ENCODE results near the gene MORN3.
"Not testable (repeated sequence)": the region's sequence is repeated elsewhere in the genome, so short reads cannot be mapped to it uniquely, and the experiment has no call there.

MORN3 gene, protein sequence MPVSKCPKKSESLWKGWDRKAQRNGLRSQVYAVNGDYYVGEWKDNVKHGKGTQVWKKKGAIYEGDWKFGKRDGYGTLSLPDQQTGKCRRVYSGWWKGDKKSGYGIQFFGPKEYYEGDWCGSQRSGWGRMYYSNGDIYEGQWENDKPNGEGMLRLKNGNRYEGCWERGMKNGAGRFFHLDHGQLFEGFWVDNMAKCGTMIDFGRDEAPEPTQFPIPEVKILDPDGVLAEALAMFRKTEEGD
- 17.4 to 18.2 reads per million in 2 donors for total RNA-seq

DNA sequence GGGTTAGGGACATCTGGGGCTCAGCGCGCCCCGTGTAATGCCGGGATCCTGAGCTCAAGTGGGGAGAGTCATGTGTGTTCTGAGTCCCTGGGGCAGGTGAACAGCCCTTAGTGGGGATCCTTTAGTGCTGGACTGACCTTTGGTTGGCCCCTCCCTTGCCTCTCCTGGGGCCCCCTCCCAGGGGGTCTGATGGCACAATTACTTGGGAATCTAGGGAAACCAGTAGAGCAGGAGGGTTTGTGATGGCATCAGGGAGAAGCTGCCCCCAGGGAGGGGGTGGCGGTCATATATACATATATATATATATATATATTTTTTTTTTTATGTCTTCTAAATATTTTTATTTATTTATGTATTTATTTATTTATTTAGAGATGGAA is at the start of gene MORN3:
TSS of gene MORN3 (minus strand) at position 134 of the 380 bp plus-strand sequence. CDS start 171 bp downstream, outside the sequence.
- DNase-seq, result no peak

DNA sequence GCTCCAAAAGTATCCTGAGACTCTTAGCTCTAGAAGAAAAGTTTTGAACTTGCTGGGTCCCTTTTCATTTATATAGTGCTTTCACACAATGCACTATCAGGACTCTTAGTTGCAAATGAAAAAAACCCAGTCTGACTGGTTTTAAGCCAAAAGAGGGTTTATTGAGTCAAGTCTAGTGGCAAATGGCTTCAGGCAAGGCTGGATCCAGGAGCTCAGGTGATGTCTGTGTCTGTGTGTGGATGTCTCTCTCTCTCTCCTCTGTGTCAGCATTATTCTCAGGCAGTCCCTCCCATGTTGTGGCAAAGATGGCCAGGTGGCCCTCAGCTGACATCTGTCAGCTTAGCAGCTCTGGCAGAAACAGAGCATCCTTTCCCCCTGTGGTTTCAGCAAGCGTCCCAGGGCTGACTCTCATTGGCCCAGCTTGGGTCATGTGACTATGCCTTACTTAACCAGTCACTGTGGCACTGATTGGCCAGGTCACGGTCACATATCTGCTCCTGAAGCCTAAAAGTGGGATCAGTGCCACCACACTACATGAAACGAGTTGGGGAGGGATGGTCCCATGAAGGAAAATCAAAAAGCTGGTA is 49.3 kb upstream of the MORN3 start:
- no peak for DNase-seq

DNA sequence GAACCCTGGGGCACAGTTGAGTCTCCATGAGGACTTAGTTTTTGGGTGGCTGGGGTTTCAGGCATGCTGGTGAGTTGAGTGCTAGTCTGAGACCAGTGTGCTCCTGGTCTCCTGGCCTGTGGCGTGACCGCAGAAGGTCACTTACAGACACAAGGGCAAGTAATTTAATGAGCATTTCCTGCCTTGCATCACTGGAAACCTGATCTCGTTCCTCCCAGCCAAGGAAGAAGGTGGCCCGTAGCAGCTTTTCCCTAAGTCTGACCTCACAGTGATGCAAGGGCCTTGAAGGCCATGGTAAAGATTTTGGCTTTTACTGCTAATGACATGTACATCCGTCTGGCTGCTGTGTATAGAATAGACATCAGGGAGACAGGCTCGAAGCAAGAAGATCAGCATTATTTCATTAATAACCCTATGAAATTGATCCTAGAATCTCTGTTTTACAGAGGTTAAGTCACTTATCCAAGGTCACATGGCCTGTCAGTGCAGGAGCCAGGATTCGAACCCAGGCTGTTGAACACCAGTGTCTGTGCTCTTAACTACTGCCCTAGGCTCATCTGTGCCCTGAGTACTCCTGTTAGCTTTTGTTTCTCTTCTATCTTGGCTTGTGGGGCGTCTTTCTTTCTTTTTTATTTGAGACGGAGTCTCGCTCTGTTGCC is 47.7 kb upstream of the MORN3 start:
- DNase-seq, result no peak

DNA sequence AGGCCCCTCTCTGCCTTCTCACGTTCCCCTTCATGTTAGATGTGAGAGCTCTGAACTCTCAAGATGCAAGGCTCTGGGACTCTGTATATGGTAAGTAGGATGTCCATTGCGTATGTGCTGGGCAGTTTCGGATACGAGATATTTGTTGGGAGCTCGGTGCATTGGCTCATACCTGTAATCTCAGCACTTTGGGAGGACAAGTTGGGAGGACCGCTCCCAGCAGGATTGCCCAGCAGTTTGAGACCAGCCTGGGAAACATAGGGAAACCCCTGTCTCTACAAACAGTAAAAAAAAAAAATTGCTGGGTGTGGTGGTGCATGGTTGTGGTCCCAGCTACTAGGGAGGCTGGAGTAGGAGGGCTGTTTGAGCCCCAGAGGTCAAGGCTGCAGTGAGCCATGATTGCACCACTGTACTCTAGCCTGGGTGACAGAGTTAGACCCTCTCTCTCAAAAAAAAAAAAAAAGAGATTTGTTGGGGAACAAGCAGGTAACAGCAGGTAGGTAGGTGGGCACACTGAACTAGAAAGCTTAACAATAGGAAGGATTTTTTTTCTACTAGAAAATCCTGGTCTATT is 46.5 kb upstream of the MORN3 start:
- DNase-seq, result no peak

DNA sequence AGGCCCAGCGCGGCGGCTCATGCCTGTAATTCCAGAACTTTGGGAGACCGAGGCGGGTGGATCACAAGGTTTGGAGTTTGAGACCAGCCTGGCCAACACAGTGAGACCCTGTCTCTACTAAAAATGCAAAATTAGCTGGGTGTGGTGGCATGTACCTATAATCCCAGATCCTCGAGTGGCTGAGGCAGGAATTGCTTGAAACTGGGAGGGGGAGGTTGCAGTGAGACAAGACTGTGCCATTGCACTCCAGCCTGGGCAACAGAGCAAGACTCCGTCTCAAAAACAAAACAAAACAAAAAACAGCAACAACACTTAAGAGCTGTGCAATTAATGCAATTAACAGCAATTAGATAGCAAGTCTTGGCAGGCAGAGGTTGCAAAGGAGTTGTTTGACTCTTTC is 45.6 kb upstream of the MORN3 start:
- not testable (repeated sequence) for DNase-seq

DNA sequence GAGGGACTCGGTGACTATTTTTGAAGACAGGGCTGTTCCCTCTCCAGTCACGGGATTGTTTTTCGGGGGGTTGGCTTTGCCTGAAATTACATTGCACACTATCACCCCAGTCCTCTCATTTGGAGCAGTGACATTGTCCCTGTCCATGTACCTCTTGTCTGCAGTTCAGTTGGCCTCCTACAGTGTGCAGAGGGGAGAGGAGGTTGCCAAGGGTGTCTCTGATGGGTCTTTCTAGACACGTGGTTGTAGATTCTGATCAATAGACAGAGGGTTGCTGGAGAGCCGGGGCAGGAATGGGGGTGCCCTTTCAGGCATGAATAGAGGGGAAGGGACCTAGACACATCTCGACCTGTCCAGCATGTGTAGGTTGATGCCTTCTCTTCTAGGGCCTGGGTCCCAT is 44.3 kb upstream of the MORN3 start:
- no peak for DNase-seq

DNA sequence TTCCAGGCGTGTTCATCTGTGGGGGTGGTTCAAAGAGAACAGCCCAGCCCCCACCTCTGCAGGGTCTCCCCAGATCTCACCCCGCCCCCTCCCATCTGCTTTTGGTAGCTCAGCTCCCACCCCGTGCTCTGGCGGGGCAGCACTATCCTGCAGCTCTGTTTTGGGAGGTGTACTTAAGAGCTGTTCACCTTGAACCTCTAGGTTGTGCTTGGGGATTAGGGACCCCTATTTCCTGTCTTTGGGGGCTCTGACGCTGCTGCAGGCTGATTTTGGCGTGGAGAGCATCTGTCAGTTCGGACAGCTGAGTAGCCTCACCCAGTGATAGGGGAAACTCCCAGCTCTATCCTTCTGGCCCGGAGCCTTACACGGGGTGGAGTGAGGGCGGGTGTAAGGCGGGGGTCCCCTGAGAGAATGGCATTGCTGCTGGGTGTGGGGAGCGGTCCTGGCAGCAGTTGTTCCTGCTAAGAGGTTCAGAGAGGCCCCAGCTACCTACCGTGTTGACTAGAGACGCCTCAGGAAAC is 43.9 kb upstream of the MORN3 start:
- DNase-seq, result no peak

DNA sequence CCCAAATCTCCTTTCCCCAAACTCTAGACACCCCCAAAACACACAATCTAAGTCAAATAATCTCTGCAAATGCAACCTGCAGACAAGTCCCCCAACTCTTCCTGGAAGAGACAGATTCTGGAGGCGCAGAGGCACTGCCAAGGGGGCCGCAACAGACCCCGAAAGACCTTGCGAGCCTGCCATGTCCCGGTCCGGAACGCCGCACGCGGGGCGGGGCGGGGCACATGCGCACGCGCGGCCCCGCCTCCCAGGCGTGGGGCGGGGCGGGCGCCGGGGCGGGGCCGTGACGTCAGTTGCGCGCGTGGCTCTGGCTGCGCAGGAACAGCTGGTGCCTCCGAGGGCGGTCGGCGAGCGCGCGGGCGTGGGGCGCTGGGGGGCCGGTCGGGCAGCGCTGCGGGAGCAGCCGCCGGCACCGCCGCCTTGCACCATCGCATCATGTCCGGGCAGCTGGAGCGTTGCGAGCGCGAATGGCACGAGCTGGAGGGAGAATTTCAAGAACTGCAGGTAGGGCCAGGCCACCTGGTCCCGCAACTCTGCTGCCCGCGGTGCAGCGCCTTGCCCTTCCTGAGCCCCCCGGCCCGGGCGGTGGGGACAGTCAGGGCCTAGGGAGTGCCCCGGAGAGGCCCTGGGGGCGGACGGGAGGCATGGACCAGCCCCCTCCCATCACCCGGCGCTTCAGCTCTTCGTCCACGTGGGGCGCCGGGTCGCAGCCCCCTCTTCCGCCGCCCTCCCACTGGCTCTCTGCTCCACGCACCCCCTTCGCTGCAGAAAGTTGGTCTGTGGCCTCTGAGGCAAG is 43.2 kb upstream of the MORN3 start, which contains the start of gene TMEM120B:
TSS of gene TMEM120B (plus strand) at position 292 of the 796 bp plus-strand sequence. CDS start at position 436, 144 bp downstream.
- DNase-seq, result peak; percentile 80

DNA sequence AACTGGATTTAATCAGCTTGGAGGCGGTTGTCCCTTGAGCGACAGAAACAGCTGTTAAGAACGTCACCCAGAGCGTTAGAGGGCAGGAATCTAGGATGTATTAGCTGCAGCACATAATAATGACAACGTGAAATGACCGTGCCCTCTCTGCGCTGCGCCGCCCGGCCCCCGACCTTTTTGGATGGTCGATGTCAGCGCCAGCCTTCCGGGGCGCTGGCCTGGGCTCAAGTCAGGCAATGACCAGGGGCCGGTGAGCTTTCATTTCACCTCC is 42.7 kb upstream of the MORN3 start:
- no peak for DNase-seq

DNA sequence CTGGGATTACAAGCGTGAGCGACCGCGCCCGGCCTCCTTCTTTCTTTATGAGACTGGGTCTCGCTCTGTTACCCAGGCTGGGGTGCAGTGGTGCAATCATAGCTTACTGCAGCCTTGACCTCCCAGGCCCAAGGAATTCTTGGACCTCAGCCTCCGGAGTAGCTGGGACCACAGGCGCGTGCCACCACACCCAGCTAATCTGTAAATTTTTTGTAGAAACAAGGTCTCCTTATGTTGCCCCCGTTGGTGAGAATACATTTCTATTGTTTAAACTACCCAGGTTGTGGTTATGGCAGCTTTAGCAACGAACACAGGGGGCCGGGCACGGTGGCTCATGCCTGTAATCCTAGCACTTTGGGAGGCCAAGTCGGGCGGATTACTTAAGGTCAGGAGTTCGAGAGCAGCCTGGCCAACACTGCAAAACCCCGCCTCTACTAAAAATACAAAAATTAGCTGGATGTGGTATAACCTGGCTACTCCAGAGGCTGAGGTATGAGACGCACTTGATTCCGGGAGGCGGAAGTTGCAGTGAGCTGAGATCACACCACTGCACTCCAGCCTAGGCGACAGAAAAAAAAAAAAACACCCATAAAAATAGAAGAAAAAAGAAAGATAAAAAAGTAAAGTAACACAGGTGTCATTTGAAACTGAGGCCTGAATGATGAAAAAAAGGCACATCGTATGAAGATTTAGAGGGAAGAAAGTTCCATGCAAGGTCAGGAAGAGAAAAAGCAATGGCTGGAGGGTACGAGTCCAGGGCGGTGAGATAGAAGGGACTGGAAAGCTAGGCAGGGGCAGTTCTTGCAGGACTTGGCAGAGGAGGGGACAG is 42.1 kb upstream of the MORN3 start:
- no peak for DNase-seq

DNA sequence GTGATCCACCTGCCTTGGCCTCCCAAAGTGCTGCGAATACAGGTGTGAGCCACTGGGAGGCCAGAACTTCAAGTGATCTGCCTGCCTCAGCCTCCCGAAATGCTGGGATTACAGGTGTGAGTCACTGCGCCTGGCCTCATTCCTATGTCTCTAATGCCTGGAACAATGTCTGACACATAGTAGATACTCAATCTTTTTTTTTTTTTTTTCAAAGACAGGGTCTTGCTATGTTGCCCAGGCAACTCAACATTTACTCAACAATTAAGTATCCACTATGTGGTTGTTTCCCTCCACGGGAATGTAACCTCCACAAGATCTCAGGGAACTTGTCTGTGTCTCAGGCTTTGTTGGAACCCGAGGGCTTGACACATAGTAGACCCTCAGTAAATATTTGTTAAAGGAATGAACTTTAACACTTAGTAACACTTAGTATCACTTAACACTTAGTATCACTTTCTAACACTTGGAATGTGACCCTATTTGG is 40.1 kb upstream of the MORN3 start:
- no peak for DNase-seq

DNA sequence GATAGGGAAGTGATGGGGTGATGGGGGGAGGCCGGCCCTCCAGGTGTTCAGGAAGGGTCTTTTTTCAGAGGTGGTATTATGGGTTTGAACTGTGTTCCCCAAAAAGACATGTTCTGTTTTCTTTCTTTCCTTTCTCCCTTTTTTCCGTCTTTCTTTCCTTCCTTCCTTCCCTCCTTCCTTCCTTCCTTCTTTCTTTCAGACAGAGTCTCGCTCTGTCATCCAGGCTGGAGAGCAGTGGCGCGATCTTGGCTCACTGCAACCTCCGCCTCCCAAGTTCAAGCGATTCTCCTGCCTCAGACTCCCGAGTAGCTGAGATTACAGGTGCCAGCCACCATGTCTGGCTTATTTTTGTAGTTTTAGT is 39.6 kb upstream of the MORN3 start:
- DNase-seq, result not testable (repeated sequence)

DNA sequence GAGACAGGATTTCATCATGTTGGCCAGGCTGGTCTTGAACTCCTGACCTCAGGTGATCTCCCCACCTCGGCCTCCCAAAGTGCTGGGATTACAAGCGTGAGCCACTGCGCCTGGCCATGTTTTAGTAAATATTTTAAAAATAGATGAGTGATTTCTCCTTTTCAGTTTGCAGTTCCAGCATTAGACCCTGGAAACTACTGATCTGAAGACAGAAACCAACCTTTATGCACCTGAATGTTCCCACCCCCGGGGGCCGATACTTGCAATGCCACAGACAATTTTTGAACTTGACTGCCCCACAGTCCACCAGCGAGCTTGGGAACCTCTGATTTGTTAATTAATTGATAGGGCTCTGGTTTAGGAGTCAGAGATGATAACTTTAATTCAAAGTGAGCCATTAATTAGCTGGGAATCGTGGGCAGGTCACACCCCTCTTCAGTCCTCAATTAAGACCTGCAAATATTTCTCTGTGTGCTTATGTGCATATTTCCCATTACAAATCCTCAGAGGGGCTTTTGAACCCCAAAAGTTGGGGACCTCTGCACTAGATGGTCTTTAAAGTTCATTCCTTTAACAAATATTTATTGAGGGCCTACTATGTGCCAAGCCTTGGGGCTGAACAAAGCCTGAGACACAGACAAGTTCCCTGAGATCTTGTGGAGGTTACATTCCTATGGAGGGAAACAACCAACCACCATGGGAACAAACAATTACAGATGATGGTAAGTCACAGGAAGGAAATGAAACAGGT is 39.0 kb upstream of the MORN3 start:
- DNase-seq, result no peak

DNA sequence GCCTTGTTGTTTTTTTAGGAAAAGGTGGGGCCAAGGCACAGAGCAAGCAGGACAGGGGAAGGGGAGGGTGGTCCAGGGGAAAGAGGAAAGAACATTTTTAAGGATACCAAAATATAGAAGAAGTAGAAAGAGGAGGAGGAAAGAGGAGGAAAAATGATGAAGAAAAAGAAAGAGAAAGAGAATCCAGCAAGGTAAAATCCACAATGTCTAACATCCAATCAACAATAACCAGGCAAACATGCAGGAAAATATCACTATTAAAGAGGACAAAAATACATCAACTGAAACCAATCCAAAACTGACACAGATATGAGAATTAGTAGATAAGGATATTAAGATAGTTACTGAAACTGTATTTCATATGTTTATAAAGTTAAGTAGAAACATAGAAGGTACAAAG is 36.1 kb upstream of the MORN3 start:
- no peak for DNase-seq

DNA sequence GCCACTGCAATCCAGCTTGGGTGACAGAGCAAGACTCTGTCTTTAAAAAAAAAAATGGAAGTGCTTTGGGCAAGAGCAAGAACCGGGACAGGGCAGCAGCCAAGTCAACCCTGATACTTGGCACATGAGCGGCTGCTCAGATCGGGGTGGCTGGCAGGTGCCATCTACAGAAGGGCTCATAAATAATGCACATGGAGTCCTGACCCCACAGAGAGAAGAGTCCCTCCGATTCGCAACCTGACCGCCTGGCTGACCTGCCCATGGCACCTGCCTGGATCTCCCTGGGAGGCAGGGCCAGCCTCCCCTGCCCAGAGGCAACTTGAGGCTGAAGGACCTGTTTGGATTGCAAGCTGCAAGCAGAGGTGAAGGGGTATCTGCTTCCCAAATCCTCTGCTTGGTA is 33.5 kb upstream of the MORN3 start:
- DNase-seq, result no peak

DNA sequence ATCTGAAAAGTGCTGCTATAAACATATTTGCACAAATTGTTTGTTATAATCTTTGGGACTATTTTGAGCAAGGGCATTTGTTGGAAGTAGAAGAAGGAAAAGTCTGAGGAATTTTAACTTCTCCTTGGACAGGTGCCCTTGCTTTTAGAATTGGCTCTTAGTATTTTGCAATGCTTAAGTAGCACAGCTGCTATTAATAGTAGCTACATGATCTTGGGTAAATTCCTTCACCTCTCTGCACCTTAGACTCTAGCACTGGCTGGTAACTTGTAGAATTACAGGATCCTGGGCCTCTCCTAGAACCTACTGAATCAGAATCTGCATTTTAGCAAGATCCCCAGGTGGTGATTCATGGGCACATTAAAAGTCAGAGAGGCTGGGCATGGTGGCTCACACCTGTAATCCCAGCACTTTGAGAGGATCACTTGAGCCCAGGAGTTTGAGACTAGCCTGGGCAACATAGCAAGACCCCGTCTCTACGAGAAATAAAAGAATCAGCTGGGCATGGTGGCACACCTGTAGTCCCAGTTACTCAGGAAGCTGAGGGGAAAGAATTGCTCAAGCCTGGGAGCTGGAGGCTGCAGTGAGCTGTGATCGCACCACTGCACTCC is 32.3 kb upstream of the MORN3 start:
- no peak for DNase-seq

DNA sequence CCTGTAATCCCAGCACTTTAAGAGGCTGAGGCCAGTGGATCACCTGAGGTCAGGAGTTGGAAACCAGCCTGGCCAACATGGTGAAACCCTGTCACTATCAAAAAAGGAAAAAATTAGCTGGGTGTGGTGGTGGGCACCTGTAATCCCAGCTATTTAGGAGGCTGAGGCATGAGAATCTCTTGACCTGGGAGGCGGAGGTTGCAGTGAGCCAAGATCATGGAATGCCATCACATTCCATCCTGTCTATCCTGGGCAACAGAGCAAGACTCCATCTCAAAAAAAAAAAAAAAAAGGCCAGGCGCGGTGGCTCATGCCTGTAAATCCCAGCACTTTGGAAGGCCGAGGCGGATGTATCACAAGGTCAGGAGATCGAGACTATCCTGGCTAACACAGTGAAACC is 28.4 kb upstream of the MORN3 start:
- DNase-seq, result not testable (repeated sequence)

DNA sequence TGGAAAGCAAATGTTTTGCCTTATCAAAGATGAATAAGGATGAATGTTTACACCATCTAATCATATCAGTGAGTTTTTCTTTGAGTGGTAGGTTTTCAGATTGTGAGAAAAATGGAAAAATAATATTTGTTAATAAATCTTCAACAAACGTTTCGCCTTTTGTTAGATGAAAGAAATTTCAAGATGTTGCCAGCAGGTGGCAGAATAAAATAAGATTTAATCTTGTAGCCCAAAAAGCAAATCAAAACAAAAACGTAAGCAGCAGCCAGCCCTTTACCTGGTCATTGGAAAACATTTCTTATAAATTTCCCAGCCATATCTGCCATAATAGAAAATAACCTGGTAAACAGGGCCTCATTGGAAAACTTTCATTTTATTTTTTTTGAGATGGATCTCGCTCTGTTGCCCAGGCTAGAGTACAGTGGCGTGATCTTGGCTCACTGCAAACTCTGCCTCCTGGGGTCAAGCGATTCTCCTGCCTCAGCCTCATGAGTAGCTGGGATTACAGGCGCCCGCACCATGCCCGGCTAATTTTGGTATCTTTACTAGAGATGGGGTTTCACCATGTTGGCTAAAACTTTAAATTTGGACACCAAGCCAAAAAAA is 27.7 kb upstream of the MORN3 start:
- no peak for DNase-seq

DNA sequence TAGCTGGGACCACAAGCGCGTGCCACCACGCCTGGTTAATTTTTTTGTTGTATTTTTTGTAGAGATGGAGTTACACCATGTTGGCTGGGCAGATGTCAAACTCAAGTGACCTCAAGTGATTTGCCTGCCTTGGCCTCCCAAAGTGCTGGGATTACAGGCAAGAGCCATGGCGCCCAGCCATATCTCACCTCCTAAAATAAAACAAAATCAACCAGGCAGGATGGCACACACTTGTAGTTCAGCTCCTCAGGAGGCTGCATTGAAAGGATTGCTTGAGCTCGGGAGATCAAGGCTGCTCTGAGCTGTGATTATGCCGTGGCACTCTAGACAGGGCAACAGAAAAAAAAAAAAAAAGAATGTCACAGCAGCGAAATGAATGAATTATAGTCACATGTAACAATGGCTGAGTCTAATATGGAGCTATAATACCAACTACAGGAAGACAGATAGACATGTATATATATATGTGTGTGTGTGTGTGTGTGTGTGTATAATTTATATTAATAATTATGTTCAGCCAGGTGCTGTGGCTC is 23.8 kb upstream of the MORN3 start:
- no peak for DNase-seq

DNA sequence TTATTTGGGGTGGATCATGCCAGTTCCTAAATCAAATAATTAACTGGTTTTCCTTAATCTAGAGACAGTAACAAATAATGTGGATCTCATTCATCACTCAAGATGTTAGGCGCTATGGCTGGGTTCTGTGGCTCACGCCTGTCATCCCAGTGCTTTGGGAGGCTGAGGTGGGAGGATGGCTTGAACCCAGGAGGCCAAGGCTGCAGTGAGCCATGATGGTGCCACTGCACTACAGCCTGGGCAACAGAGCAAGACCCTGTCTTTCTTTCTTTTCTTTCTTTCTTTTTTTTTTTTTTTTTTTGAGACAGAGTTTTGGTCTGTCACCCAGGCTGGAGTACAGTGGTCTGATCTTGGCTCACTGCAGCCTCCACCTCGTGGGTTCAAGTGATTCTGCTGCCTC is 23.3 kb upstream of the MORN3 start:
- not testable (repeated sequence) for DNase-seq
